ENCODE results near the gene ZBTB48.
A peak's percentile ranks its signal among the peaks of the same experiment; 100 is the strongest.
"Not testable (repeated sequence)": the region's sequence is repeated elsewhere in the genome, so short reads cannot be mapped to it uniquely, and the experiment has no call there.

Gene ZBTB48

GRCh38 chr1:6635910-6636760, 56.3 kb downstream of the ZBTB48 start:
- no peak for DNase-seq (ENCODE audit: low read depth)

GRCh38 chr1:6636778-6637177, 57.0 kb downstream of the ZBTB48 start:
- DNase-seq (ENCODE audit: low read depth), result not testable (repeated sequence)

GRCh38 chr1:6637770-6638169, 58.0 kb downstream of the ZBTB48 start:
- DNase-seq (ENCODE audit: low read depth), result no peak

GRCh38 chr1:6638226-6638625, 58.4 kb downstream of the ZBTB48 start:
- peak; percentile 82 for DNase-seq (ENCODE audit: low read depth)
